Ectodermal cell (in vitro differentiated cells): ENCODE measurements around the gene CHMP1B.
"Not testable (repeated sequence)": the region's sequence is repeated elsewhere in the genome, so short reads cannot be mapped to it uniquely, and the experiment has no call there.

Experiments used
- H3K27ac ChIP-seq: 2 replicates; pipeline ENCODE4 v1.7.0; 2013; ENCODE audit warnings: mild to moderate bottlenecking, low read depth, low read length; ENCODE audit not compliant: insufficient read depth, poor library complexity, severe bottlenecking
- H3K27me3 ChIP-seq: 2 replicates; pipeline ENCODE4 v1.7.0; 2013; ENCODE audit warnings: mild to moderate bottlenecking, low read length; ENCODE audit not compliant: insufficient read depth, control insufficient read depth, poor library complexity, severe bottlenecking
- H3K36me3 ChIP-seq: one replicate; pipeline ENCODE4 v1.7.0; 2013; ENCODE audit warnings: low read length; ENCODE audit not compliant: control insufficient read depth, insufficient read depth
- H3K4me1 ChIP-seq: one replicate; pipeline ENCODE4 v1.7.0; 2013; ENCODE audit warnings: low read length; ENCODE audit not compliant: control insufficient read depth, insufficient read depth
- H3K4me3 ChIP-seq: 2 replicates; pipeline ENCODE4 v1.7.0; 2013; ENCODE audit warnings: low read depth, low read length, control low read depth; ENCODE audit not compliant: insufficient read depth
- H3K9me3 ChIP-seq: 2 replicates; pipeline ENCODE4 v1.7.0; 2013; ENCODE audit warnings: mild to moderate bottlenecking, low read length, moderate library complexity; ENCODE audit not compliant: control insufficient read depth
- WGBS, 2 experiments: methylation state at CpG; one replicate each; pipeline ENCODE4 v1.1.7; 2013; ENCODE audit warnings: missing lambda C conversion rate in 2 of 2; 5-methylcytosine and 5-hydroxymethylcytosine counted together

CHMP1B gene

GRCh38 chr18:11882636-11883035 is 31.4 kb downstream of the CHMP1B start:
- Histone ChIP-seq H3K27me3 (no peaks in the 10 kb centered on the region), H3K27ac (no peak overlapping the region), H3K36me3 (peaks cover 10% of the 10 kb centered on the region), H3K4me1 (no peaks in the 10 kb centered on the region), H3K9me3 (no peaks in the 10 kb centered on the region), H3K4me3 (no peak overlapping the region)
- 62 to 74% methylated on average over 3 to 4 of the region's 4 CpGs for WGBS, 2 experiments

GRCh38 chr18:11883153-11883552 is 31.9 kb downstream of the CHMP1B start:
- no peaks in the 10 kb centered on the region for H3K27me3 ChIP-seq
- 72 to 100% methylated on average over 1 of the region's 1 CpG for WGBS, 2 experiments
- no peak overlapping the region for H3K4me3 ChIP-seq
- no peaks in the 10 kb centered on the region for H3K4me1 ChIP-seq
- H3K9me3 ChIP-seq: no peaks in the 10 kb centered on the region
- peaks cover 13% of the 10 kb centered on the region for H3K36me3 ChIP-seq
- no peak overlapping the region for H3K27ac ChIP-seq

GRCh38 chr18:11884396-11885030 is 33.3 kb downstream of the CHMP1B start:
- Histone ChIP-seq H3K4me1 (no peaks in the 10 kb centered on the region), H3K4me3 (no peak overlapping the region), H3K27me3 (no peaks in the 10 kb centered on the region), H3K27ac (no peak overlapping the region), H3K36me3 (peaks cover 18% of the 10 kb centered on the region), H3K9me3 (no peaks in the 10 kb centered on the region)
- 95 to 96% methylated on average over 12 of the region's 12 CpGs for WGBS, 2 experiments

DNA sequence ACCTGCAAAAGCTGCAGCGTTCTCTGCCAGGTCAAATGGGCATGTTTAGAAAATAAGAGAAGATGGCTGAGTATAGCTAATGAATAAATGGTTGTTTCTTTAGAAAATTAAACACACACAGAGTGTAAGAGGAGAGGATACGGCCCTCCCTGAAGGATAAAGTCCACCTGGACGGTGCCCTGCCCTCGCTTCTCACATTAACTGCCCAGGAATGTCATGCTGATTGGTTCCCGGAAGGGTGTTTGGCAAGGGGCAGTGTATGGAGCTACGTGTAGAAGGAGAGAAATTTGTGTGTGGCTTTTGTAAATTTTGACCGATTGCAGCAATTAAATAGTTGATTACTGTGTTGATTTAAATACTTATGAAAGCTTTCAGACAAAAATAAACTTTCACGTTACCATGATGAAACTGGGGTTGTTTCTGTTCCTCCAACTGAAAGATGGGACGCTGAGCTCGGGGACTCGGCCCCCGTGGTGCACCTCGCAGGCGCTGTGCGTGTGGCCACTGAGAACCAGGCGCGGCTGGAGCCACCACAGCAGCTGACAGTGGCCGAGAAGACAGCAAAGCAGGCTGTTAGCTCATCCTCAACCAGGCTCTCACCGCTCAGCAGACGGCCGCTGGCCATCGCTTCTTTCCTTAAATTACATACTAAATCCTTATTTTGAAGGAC is 34.2 kb downstream of the CHMP1B start:
- no peak overlapping the region for H3K27ac ChIP-seq
- peaks cover 18% of the 10 kb centered on the region for H3K36me3 ChIP-seq

DNA sequence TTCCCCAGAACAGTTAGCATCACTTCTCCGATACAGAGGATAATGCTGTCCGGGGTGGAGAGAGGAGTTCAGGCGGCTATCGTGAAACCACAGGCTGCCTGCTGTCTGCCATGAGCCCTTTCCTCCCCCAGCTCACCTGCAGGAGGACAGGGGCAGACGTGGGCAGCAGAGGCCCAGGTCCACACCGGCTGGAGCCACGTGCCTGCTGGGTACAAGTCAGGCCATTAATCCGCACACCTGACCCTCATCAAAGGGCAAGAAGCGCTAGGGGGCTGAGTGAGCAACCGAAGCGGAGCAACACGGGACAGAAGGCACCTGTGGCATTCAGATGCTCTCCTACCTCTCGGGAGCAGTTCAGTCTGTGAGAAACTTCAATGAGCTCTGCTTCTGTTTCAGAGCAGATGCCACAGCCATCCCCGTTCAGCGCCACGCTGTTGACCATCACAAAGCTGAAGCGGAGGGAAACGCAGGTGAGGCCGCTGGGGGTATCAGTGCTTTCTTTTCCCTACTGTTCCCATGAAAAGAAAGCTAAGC is 35.4 kb downstream of the CHMP1B start:
- Histone ChIP-seq H3K4me1 (no peaks in the 10 kb centered on the region), H3K9me3 (no peaks in the 10 kb centered on the region), H3K36me3 (peaks cover 19% of the 10 kb centered on the region), H3K27ac (no peak overlapping the region), H3K4me3 (no peak overlapping the region), H3K27me3 (no peaks in the 10 kb centered on the region)
- WGBS, 2 experiments: 87 to 91% methylated on average over 19 of the region's 19 CpGs

More for the DNA sequence above, 34.2 kb downstream of the CHMP1B start:
- 94% methylated on average over 22 of the region's 22 CpGs for WGBS, 2 experiments
- no peak overlapping the region for H3K4me3 ChIP-seq
- no peaks in the 10 kb centered on the region for H3K4me1 ChIP-seq
- no peaks in the 10 kb centered on the region for H3K27me3 ChIP-seq
- no peaks in the 10 kb centered on the region for H3K9me3 ChIP-seq

- Histone ChIP-seq H3K36me3 (peaks cover 21% of the 10 kb centered on the region), H3K4me3 (no peak overlapping the region), H3K27me3 (no peaks in the 10 kb centered on the region), H3K9me3 (no peaks in the 10 kb centered on the region), H3K4me1 (no peaks in the 10 kb centered on the region), H3K27ac (no peak overlapping the region)
- 87 to 98% methylated on average over 8 of the region's 8 CpGs for WGBS, 2 experiments
Measured at GRCh38 chr18:11887328-11888128, 36.3 kb downstream of the CHMP1B start.

- H3K27ac ChIP-seq: no peak overlapping the region
- no peaks in the 10 kb centered on the region for H3K9me3 ChIP-seq
- peaks cover 21% of the 10 kb centered on the region for H3K36me3 ChIP-seq
- H3K27me3 ChIP-seq: no peaks in the 10 kb centered on the region
- H3K4me3 ChIP-seq: no peak overlapping the region
- WGBS, 2 experiments: 86 to 94% methylated on average over 1 to 2 of the region's 2 CpGs
- H3K4me1 ChIP-seq: no peaks in the 10 kb centered on the region
Measured at GRCh38 chr18:11888726-11889125, 37.5 kb downstream of the CHMP1B start.

GRCh38 chr18:11889284-11889683 is 38.1 kb downstream of the CHMP1B start:
- no peak overlapping the region for H3K27ac ChIP-seq
- H3K4me3 ChIP-seq: no peak overlapping the region
- no peaks in the 10 kb centered on the region for H3K9me3 ChIP-seq
- no peaks in the 10 kb centered on the region for H3K4me1 ChIP-seq
- H3K36me3 ChIP-seq: peaks cover 21% of the 10 kb centered on the region
- no peaks in the 10 kb centered on the region for H3K27me3 ChIP-seq
- WGBS, 2 experiments: 93 to 94% methylated on average over 5 of the region's 5 CpGs

DNA sequence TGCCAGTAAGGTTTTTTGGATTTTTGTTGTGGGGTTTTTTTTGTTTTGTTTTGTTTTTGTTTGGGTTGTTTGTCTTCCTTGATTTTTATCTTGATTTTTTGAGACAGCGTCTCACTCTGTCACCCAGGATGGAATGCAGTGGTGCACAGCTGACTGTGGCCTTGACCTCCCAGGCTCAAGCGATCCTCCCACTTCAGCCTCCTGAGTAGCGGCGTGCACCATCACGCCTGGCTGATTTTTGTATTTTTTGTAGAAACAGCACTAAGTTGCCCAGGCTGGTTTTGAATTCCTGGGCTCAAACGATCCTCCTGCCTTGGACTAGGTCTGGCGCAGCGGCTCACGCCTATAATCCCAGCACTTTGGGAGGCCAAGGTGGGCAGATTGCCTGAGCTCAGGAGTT is 40.5 kb downstream of the CHMP1B start:
- WGBS, 2 experiments: 91 to 93% methylated on average over 9 of the region's 9 CpGs
- Histone ChIP-seq H3K36me3 (peaks cover 13% of the 10 kb centered on the region), H3K27me3 (no peaks in the 10 kb centered on the region), H3K27ac (no peak overlapping the region), H3K4me3 (no peak overlapping the region), H3K9me3 (no peaks in the 10 kb centered on the region), H3K4me1 (no peaks in the 10 kb centered on the region)

DNA sequence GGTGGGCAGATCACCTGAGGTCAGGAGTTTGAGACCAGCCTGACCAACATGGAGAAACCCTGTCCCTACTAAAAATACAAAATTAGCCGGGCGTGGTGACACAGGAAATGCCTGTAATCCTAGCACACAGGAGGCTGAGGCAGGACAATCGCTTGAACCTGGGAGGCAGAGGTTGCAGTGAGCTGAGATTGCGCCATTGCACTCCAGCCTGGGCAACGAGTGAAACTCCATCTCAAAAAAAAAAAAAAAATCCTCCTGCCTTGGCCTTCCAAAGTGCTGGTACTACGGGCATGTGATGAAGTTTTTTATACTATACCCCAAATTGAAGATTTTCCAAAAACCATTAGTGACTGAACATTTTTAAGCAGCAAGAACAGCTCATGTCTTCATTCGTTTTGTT is 41.2 kb downstream of the CHMP1B start:
- not testable (repeated sequence) for H3K4me1 ChIP-seq, H3K27me3 ChIP-seq, H3K27ac ChIP-seq, H3K4me3 ChIP-seq, H3K9me3 ChIP-seq
- H3K36me3 ChIP-seq: peaks cover 10% of the 10 kb centered on the region
- WGBS, 2 experiments: 90 to 93% methylated on average over 7 of the region's 7 CpGs
